ENCODE data around the gene ZEB1. TPM values are rescaled to one million over a fixed set of nuclear protein-coding genes. Genes with fewer than 3 reads are reported as not detected.
"Not testable (repeated sequence)": the region's sequence is repeated elsewhere in the genome, so short reads cannot be mapped to it uniquely, and the experiment has no call there.

The ZEB1 gene
- total RNA-seq, 1 donor from 2014 or later = 29.9 TPM

GRCh38 chr10:31396376-31396775 lies 77.4 kb downstream of the ZEB1 start:
- Mint-ChIP-seq H3K27me3 (no peaks in the 10 kb centered on the region), H3K4me3 (no peak overlapping the region), H3K36me3 (no peaks in the 10 kb centered on the region), H3K9me3 (no peaks in the 10 kb centered on the region), H3K27ac (no peak overlapping the region), H3K4me1 (ENCODE audit: unreplicated experiment) (peaks cover 4% of the 10 kb centered on the region)
- no peak for DNase-seq (ENCODE audit: extremely low spot score, unreplicated experiment)
- no peak for TF ChIP-seq CTCF (conservative IDR thresholded peaks at IDR 0.05)

GRCh38 chr10:31397852-31398251 lies 78.8 kb downstream of the ZEB1 start:
- H3K27ac Mint-ChIP-seq = no peak overlapping the region
- no peak overlapping the region for H3K4me3 Mint-ChIP-seq
- no peak for TF ChIP-seq CTCF (conservative IDR thresholded peaks at IDR 0.05)
- DNase-seq (ENCODE audit: extremely low spot score, unreplicated experiment) = no peak
- no peaks in the 10 kb centered on the region for H3K9me3 Mint-ChIP-seq
- H3K4me1 Mint-ChIP-seq (ENCODE audit: unreplicated experiment) = peaks cover 12% of the 10 kb centered on the region
- H3K36me3 Mint-ChIP-seq = no peaks in the 10 kb centered on the region
- no peaks in the 10 kb centered on the region for H3K27me3 Mint-ChIP-seq

- no peaks in the 10 kb centered on the region for H3K36me3 Mint-ChIP-seq
- no peak for TF ChIP-seq CTCF (conservative IDR thresholded peaks at IDR 0.05)
- H3K27me3 Mint-ChIP-seq = no peaks in the 10 kb centered on the region
- DNase-seq (ENCODE audit: extremely low spot score, unreplicated experiment) = no peak
- no peaks in the 10 kb centered on the region for H3K9me3 Mint-ChIP-seq
- H3K27ac Mint-ChIP-seq = no peak overlapping the region
- H3K4me3 Mint-ChIP-seq = no peak overlapping the region
- H3K4me1 Mint-ChIP-seq (ENCODE audit: unreplicated experiment) = peaks cover 12% of the 10 kb centered on the region
Observed at GRCh38 chr10:31399171-31399570, 80.2 kb downstream of the ZEB1 start.

- TF ChIP-seq CTCF (conservative IDR thresholded peaks at IDR 0.05) = no peak
- Mint-ChIP-seq H3K4me3 (no peak overlapping the region), H3K27ac (no peak overlapping the region), H3K27me3 (no peaks in the 10 kb centered on the region), H3K36me3 (no peaks in the 10 kb centered on the region), H3K9me3 (no peaks in the 10 kb centered on the region), H3K4me1 (ENCODE audit: unreplicated experiment) (peaks cover 12% of the 10 kb centered on the region)
- DNase-seq (ENCODE audit: extremely low spot score, unreplicated experiment) = no peak
Observed at GRCh38 chr10:31399631-31400030, 80.6 kb downstream of the ZEB1 start.

- H3K36me3 Mint-ChIP-seq = no peaks in the 10 kb centered on the region
- TF ChIP-seq CTCF (conservative IDR thresholded peaks at IDR 0.05) = no peak
- peaks cover 12% of the 10 kb centered on the region for H3K4me1 Mint-ChIP-seq (ENCODE audit: unreplicated experiment)
- no peak overlapping the region for H3K27ac Mint-ChIP-seq
- no peaks in the 10 kb centered on the region for H3K27me3 Mint-ChIP-seq
- no peaks in the 10 kb centered on the region for H3K9me3 Mint-ChIP-seq
- DNase-seq (ENCODE audit: extremely low spot score, unreplicated experiment) = no peak
- H3K4me3 Mint-ChIP-seq = no peak overlapping the region
Observed at GRCh38 chr10:31401287-31401686, 82.3 kb downstream of the ZEB1 start.

GRCh38 chr10:31404640-31405039 lies 85.6 kb downstream of the ZEB1 start:
- Mint-ChIP-seq H3K27ac (no peak overlapping the region), H3K4me3 (no peak overlapping the region), H3K9me3 (no peaks in the 10 kb centered on the region), H3K4me1 (ENCODE audit: unreplicated experiment) (peaks cover 12% of the 10 kb centered on the region), H3K27me3 (no peaks in the 10 kb centered on the region), H3K36me3 (no peaks in the 10 kb centered on the region)
- TF ChIP-seq CTCF (conservative IDR thresholded peaks at IDR 0.05) = no peak
- no peak for DNase-seq (ENCODE audit: extremely low spot score, unreplicated experiment)

GRCh38 chr10:31405829-31406228 lies 86.8 kb downstream of the ZEB1 start:
- H3K4me3 Mint-ChIP-seq, H3K27ac Mint-ChIP-seq: not testable (repeated sequence)
- peaks cover 12% of the 10 kb centered on the region for H3K4me1 Mint-ChIP-seq (ENCODE audit: unreplicated experiment)

GRCh38 chr10:31412397-31412796 lies 93.4 kb downstream of the ZEB1 start:
- H3K9me3 Mint-ChIP-seq; DNase-seq (ENCODE audit: extremely low spot score, unreplicated experiment); H3K27me3 Mint-ChIP-seq; H3K27ac Mint-ChIP-seq; H3K4me3 Mint-ChIP-seq; H3K4me1 Mint-ChIP-seq (ENCODE audit: unreplicated experiment); H3K36me3 Mint-ChIP-seq: not testable (repeated sequence)

More at GRCh38 chr10:31405829-31406228, 86.8 kb downstream of the ZEB1 start:
- not testable (repeated sequence) for DNase-seq (ENCODE audit: extremely low spot score, unreplicated experiment); H3K9me3 Mint-ChIP-seq; H3K36me3 Mint-ChIP-seq; H3K27me3 Mint-ChIP-seq

All from type B pancreatic cell (in vitro differentiated cells).